GM21515 (cell line): ENCODE results near the gene YAF2.
A peak's percentile ranks its signal among the peaks of the same experiment; 100 is the strongest.

Source experiments
- ATAC-seq: cut with Tn5 transposase; IDR thresholded peaks from one replicate; pipeline ENCODE4 v1.9.1; 2021; ENCODE audit not compliant: unreplicated experiment

Gene YAF2, protein sequence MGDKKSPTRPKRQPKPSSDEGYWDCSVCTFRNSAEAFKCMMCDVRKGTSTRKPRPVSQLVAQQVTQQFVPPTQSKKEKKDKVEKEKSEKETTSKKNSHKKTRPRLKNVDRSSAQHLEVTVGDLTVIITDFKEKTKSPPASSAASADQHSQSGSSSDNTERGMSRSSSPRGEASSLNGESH

DNA sequence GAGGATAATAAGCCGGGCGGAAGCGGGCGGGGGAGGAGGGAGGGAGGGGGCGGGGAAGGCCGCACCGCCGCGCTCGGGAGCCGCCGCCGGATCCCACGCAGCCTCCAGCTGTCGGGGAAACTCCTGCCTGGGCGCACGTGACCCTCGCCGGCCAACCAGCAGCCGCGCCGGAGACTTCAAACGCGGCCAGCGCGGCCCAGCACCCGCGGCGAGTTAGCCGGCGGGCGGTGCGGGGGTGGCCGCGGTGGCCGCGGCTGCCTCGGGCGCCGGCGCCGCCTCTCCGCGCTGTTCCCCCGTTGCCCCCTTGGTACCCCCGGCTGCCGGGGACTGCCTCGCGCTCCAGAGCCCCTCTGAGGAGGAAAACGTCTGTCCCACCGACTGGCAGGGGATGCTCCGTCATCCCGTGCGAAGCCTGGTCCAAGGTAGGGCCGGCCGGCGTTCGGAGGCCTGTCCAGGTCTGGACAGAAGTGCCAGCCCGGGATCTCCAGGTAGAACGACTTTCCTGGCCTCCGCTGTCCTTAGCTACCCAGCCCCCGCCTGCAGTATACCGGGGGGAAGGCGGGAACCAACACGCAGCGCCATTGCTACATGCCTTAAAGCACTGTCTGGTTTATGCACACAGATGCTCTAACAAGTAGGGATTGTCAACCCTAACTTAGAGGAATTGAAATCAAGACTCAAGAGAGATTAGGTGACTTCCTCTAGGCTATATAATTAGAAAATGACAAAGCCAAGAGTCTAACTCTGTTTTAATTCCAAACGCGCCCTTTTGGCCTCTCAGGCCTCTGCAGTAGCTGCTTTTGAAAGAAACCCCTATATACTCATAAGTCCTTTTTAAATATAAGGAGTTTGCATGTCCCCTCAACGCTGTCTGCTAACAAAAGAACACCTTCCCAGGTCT is at the start of gene YAF2:
YAF2 (minus strand) TSS at position 9 of the 901 bp plus-strand sequence. CDS start 68 bp downstream, outside the sequence.
- ATAC-seq = peak; percentile 82

DNA sequence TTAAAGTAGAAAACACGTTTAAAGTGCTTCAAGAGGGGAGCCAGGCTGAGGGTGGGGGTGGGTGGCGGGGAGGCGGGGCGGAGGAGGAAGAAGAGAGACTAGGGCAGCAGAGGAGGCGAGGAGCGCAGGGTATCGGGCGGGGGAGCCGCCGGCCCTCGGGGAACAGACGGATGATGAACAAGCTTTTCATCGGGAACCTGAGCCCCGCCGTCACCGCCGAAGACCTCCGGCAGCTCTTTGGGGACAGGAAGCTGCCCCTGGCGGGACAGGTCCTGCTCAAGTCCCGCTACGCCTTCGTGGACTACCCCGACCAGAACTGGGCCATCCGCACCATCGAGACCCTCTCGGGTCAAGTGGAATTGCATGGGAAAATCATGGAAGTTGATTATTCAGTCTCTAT is 48.7 kb upstream of the YAF2 start:
- ATAC-seq = no peak

DNA sequence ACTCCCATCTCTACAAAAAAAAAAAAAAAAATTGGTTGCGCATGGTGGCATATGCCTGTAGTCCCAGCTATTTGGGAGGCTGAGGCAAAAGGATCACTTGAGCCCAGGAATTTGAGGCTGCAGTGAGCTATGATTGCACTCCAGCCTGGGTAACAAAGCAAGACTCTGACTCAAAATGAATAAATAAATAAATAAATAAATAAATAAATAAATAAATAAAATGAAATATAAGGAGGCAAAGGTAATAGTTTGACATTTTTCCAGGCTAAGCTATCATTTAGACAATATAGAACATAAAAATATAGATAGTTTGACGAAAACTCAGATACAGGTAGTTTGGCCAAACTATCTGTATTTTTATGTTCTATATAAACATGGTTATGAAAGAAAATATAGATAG is 47.4 kb upstream of the YAF2 start:
- ATAC-seq = no peak

DNA sequence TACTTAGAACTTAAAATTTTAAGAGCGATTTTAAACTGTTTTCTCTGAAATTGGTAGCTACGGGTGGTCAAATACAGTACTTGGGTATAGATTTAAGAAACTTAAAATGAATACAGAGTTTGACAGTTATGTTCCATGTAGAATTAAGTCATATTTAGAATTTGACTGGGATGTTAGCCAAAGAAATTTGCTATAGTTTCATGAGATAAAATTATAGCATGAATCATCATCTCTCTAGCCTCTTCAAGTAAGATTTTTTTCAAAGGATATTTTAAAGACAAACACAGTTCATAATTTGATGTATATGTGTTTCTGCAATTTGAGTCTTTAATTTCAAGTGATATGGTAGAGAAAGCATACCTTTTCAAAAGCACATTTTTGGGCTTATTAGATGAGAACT is 46.8 kb upstream of the YAF2 start:
- no peak for ATAC-seq

DNA sequence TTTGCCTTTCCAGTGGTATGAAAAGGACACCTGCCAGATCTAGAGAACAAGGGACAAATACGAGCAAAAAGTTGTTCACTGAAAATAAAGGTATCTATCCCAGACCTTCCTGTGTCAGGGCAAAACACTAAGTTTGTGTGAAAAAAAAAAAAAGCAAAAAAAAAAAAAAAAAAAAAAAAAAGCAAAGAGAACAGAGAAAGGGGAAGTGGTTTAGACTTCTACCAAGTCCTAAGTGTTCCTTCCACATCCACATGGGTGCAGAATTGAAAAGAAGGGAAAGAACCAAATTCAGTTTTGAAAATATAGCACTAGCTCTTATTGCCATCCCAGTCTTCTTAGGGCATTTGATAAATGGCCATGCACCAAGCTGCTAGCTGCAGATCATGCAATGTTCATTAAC is 46.1 kb upstream of the YAF2 start:
- ATAC-seq = no peak

DNA sequence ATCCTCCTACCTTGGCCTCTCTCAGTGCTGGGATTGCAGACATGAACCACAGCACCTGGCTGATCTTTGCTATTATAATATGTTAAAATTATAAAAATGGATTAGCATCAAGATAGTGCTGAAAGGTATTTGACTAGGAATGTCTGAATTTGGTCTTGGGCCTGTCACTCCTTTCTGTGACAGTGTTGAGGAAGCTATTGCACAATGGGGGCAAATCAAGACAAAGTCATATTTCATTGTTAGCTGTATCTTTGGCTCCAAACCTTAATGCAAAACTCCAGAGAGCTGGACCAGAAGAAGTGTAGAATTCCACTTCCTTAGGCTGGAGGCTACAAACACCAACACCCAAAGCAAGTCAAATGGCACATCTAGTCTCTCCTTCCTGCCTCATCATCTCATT is 45.7 kb upstream of the YAF2 start:
- no peak for ATAC-seq

DNA sequence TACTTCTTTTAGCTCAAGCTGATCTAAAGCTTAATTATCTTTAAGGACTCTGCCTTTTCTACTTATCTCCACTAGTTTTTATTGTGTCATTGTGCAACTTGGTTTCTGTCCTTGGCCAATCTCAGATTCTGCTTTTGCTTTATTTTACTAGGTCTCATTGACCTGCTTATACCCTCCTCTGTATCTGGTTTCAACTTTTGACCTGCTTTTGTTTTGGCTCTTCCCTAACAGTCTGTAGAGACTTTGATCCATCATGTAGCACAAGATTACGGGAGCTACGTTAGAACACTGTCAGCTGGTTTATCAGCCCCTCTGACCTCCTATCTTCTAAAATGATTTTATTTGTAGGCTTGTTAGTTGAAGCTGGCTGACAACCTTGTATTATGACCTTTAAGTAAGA is 44.2 kb upstream of the YAF2 start:
- no peak for ATAC-seq

DNA sequence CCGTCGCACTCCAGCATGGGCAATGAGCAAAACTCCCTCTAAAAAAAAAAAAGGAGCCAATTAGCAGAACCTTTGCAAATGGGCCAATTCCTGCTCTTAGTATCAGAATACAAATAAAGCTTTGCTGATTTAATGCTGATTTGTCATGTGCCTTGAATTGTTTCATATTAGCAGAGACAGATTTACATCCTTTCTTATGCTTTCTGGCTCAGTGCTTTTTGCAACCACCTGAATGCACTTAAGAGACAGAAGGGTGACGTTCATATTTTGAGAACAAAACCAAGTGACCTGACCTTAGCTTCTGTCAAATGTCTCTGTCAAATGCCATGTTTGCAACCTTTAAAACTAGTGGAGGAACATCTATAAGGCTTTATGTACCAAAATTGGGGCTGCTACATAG is 43.8 kb upstream of the YAF2 start:
- ATAC-seq = no peak

DNA sequence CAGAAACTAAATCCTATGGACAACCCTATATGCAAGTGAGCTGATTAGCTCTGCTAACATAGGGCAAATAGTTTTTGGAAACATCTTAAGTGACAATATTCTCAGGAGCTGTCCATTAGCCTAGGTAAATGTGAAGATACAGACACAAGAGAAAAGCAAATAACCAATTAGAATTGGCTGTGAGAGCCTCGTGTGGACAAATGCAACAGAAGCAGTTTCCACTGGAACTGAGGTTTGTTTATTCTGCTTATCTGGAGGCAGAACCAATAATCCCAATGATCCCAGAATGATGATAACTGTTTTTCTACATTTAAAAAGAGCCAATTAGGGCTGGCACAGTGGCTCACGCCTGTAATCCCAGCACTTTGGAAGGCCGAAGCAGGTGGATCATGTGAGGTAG is 43.2 kb upstream of the YAF2 start:
- ATAC-seq = no peak

DNA sequence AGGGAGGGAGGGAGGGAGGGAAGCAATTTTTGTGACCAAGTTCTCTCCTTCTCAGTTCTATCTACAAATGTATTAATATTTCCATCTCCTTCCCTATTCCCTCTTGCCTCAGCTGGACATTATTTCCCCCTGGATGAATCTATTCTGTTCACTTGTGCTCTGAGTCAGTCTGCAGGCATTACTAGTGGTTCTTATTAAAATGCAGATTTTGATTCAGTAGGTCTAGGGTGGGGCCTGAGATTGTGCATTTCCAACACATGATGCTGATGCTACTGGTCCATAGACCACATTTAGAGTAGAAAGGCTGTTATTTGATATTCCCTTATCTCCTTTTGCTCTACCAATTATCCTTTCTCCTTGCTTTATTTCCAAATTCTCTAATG is 40.1 kb upstream of the YAF2 start:
- no peak for ATAC-seq

DNA sequence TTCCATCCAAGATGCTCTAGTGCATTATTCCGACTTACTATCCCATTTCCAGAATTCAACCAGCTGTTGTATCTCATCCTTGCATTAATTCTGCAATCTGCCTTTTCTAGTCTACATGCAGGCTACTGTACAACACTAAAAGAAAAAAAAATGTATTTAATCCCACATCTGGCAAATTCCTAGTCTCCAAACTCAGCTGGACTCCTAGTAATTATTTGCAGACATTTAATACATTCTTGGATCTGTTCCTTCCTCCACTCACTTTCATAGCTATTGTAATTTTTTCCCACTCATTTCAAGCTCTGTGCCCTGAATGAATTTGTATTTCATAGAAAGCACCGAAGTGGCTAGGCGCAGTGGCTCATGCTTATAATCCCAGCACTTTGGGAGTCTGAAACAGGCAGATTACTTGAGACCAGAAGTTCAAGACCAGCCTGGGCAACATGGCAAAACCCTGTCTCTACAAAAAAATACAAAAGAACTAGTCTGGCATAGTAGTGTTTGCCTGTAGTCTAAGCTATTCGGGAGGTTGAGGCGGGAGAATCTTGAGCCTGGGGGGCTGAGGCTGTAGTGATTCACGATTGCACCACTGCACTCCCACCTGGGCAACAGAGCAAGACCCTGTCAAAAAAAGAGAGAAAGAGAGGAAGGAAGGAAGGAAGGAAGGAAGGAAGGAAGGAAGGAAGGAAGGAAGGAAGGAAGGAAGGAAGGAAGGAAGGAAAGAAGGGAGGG is 39.5 kb upstream of the YAF2 start:
- ATAC-seq = no peak

DNA sequence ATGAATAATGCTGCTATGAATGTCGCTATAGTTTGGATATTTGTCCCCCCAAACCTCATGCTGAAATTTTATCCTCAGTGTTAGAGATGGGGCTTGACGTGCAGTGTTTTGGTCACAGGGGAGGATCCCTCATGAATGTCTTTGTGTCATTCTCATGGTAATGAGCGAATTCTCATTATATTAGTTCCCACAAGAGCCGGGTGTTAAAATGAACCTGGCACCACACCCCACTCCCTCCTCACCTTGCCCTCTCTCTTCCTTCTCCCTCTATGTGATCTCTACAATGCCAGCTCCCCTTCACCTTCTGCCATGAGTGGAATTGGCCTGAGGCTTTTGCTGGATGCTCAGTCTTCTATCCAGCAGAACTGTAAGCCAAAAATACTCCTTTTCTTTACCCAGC is 37.5 kb upstream of the YAF2 start:
- no peak for ATAC-seq

DNA sequence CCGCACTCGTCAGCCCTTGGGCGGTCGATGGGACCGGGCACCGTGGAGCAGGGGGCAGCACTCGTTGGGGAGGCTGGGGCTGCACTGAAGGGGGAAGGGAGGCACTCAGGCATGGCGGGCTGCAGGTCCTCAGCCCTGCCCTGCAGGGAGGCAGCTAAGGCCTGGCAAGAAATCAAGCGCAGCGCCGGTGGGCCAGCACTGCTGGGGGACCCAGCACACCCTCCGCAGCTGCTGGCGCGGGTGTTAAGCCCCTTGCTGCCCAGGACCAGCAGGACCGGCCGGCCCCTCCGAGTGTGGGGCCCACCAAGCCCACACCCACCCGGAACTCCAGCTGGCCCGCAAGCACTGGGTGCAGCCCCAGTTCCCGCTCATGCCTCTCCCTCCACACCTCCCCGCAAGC is 35.7 kb upstream of the YAF2 start:
- ATAC-seq = no peak

DNA sequence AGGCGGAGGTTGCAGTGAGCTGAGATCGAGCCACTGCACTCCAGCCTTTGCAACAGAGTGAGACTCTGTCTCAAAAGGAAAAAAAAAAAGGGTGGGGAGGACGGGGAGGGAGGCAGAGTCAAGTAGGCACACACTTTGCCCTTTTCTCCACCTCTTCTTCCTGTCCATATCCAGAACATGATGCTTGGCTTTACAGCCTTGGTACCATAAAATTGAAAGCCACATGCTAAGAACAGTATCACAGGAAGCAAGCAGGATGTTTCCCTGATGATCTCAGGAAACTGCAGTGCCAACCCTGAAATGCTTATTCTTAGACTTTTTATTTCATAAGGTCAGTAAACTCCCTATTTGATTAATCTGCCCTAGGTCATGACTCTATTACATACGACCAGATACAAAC is 32.5 kb upstream of the YAF2 start:
- no peak for ATAC-seq

DNA sequence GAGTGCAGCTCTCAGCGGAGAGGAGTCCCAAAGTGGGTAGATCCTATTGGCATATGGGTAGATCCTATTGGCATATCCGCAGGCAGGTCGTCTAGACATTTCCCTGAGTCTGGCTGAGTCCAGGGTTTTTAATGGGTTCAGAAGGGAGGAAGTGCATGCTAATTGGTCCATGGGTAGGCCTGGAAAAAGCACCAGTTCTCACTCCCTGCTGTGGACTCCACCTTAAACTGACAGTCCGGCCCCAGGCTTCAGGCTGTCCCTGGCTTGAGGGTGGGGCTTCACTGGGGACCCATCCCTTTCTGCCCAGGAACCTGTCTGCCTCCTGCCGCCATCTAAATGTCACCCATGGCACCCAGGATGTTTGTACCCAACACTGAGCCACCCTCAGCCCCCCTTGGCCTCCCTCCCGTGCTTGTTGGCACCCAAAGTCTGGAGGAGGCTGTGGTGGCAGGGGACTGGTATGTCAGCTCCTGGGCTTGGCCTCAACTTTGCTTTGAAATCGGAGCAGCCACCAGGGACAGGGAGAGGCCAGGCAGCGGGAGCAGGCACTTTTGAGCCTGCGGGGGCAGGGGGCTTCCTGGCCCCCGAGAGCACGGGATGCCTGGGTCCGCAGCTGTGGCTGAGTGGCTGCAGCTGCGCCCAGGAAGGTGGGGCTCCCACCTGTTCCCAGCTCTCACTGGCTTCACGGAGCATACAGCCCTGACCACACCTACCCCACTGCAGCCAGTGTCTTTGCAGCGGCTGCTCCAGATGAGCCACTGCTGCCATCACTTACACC is 29.6 kb upstream of the YAF2 start:
- no peak for ATAC-seq

DNA sequence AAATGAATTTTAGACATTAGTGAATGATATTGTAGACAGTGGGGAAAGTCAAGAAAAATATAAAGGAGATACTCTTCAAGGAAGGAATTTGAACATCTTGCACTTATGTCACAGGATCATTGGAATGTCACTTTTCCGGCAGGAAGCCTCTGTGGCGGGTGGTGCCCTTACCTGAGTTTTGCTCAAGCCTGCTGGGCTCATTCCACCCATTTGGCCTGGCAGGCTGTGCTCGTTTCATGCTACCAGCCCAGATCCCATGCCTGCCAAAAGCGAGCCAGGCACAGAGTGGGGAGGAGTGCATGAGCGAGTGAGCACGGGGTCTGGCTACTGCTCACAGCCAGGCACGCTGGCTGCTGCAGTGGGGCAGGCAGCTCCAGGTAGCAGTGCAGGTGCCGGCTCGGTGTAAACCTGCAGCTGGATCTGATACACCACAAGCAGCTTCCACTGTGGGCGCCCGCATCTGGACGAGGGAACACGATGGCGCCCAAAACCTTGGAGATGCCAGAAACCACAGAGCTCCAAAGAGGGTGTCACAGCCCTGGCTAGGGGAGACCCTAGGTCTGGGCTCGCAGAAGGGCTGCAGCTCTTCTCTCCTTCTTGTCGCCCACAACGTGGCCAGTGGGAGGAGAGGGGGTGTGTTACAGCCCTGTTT is 28.7 kb upstream of the YAF2 start:
- ATAC-seq = no peak

DNA sequence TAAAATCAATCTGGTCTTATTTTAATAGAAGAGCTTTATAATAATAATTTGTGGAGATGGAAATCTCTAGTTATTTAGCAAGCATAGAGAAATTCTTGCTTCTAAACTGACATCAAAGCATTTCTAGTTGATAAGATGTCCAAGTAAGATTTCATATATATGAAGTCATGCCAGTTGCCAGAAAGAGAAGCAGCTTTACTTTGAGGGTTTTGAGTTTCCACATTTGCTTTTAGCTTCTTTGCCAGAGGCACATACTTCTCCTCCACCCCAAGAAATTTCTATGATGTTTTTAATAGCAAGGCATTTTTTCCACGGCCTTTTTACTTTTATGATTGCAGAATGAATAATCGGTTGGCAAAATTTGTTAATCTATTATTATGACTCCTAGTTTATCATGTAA is 24.2 kb upstream of the YAF2 start:
- ATAC-seq = no peak

DNA sequence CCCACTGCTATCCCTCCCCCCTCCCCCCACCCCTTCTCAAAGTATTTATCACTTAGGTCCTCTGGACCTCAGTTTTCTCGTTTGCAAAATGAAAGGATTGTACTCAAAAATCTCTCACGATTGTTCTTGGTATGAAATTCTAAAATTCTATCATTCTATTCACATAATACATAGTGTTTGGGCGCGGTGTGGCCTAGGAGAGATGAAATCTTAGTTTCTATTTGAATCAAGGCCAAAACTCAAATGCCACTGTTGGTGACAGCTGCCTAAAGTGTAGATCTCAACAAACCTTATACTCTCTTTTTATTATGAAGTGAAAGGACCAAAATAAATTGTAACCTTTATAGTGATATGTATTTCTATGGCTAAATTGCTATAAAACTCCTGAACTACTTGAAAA is 23.7 kb upstream of the YAF2 start:
- no peak for ATAC-seq

DNA sequence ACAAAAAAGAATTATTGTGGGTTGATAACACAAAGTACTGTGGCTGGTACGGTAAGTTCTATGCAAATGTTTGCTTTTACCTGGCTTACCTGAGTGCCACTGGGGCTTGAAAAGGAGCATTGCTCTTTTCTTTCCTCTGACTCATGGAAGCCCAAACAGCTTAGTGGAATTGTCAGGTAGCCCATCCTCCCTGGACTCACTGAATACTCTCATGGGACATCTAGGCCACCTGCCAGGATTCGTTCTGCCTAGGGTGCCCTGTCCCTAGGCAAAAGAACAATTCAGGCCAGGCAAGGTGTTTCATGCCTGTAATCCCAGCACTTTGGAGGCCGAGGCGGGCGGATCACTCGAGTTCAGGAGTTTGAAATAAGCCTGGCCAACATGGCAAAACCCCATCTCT is 22.5 kb upstream of the YAF2 start:
- ATAC-seq = no peak

DNA sequence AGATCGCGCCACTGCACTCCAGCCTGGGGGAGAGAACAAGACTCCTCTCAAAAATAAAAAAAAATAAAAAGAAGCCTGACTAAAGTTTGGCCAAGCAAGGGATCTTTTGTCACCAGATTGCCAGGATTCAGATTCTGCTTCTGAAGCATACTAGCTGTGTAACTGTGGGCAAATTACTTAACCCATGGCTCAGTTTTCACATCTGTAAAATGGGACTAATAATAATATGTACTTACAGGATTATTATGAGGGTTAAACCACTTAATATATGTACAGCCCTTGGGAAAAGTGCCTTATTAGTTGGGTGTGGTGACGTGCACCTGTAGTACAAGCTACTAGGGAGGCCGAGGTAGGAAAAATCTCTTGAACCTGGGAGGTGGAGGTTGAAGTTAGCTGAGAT is 21.7 kb upstream of the YAF2 start:
- ATAC-seq = no peak

DNA sequence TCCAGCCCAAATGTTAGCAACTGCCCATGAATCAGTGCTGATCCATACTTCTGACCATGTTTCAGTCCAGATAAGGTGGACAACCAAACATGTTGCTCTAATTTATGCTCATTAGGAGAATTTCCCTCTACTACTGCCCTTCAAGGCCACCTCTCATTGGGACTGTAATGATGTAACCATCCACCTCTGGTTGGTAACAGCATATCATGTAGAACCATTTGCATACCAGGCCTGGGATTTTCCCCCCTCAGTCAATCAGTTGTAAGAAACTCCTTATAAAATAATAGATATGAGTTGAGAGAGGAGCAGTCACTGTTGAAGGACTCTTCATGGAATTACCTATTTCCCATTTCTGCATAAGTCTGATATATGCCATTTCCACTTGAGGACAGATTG is 17.8 kb upstream of the YAF2 start:
- no peak for ATAC-seq
